Dendritic cell treated with granulocyte-macrophage colony-stimulating factor and Interleukin-4, amounts not matched to agents 40 ng/mL and 50 ng/mL, for 4 days (primary cell): ENCODE results near the gene TNFAIP8L1.

Experiments
- H3K27ac Mint-ChIP-seq: one replicate; pipeline ENCODE4 v1.8.0; 2022; ENCODE audit warnings: mild to moderate bottlenecking, mixed read lengths
- H3K27me3 Mint-ChIP-seq: one replicate; pipeline ENCODE4 v1.8.0; 2022; ENCODE audit warnings: mild to moderate bottlenecking, mixed read lengths
- H3K36me3 Mint-ChIP-seq: one replicate; pipeline ENCODE4 v1.8.0; 2022; ENCODE audit warnings: low read depth, mixed read lengths
- H3K4me1 Mint-ChIP-seq: one replicate; pipeline ENCODE4 v1.8.0; 2022; ENCODE audit warnings: low read depth, mixed read lengths
- H3K4me3 Mint-ChIP-seq: one replicate; pipeline ENCODE4 v1.8.0; 2022; ENCODE audit warnings: mild to moderate bottlenecking, moderate library complexity, mixed read lengths
- H3K9me3 Mint-ChIP-seq: one replicate; pipeline ENCODE4 v1.8.0; 2022; ENCODE audit warnings: mixed read lengths
- intact Hi-C: fragments of 100-400 bp; cut with micrococcal nuclease; formaldehyde crosslinking; loops from one replicate; pipeline ENCODE4 v1.15.0; 2022

Gene TNFAIP8L1

DNA sequence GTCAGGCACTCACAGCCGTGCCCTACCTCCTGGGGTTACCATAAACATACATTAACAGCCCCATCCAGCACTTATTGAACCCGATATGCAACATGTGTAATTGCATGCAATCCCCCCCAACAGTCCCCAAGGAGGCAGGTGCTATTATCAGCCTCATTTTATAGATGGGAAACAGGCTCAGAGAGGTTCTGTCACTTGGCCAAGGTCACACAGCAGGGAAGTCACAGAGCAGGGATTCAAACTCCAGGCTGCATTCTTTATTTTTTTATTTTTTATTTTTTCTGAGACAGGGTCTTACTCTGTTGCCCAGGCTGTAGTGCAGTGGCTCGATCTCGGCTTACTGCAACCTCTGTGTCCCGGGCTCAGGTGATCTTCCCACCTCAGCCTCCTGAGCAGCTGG is 38.4 kb upstream of the TNFAIP8L1 start:
- Mint-ChIP-seq H3K27me3 (peaks cover 51% of the 10 kb centered on the region), H3K9me3 (no peaks in the 10 kb centered on the region), H3K27ac (no peak overlapping the region), H3K36me3 (no peaks in the 10 kb centered on the region), H3K4me1 (peaks cover 13% of the 10 kb centered on the region), H3K4me3 (no peak overlapping the region)
- intact Hi-C loops = no loop called here

DNA sequence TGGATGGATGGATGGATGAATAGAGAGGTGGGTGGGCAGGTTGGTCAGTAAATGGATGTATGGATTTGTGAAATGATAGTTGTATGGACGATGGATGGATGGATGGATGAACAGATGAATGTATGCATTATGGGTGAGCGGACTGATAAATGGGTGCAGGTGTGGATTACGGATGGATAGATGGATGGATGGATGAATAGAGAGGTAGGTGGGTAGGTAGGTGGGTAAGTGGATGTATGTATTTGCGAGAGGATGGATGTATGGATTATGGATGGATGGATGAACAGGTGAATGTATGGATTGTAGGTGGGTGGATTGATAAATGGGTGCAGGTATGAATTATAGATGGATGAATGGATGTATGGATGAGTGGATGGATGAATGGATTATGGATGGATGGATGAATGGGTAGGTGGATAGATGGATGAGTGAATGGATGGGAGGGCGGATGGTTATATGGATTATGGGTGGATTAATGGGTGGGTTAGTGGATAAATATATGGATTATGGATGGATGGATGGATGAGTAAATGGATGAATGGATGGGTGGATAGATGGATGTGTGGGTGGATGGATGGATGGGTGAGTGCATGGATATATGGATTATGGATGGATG is 37.0 kb upstream of the TNFAIP8L1 start:
- Mint-ChIP-seq H3K4me3 (no peak overlapping the region), H3K9me3 (no peaks in the 10 kb centered on the region), H3K36me3 (no peaks in the 10 kb centered on the region), H3K27me3 (peaks cover 48% of the 10 kb centered on the region), H3K27ac (no peak overlapping the region), H3K4me1 (peaks cover 15% of the 10 kb centered on the region)
- intact Hi-C loops = no loop called here

- Mint-ChIP-seq H3K4me3 (no peak overlapping the region), H3K27ac (no peak overlapping the region), H3K9me3 (no peaks in the 10 kb centered on the region), H3K4me1 (peaks cover 14% of the 10 kb centered on the region), H3K27me3 (peaks cover 49% of the 10 kb centered on the region), H3K36me3 (no peaks in the 10 kb centered on the region)
- intact Hi-C loops = no loop called here
Observed at GRCh38 chr19:4602915-4603314, 36.4 kb upstream of the TNFAIP8L1 start.

GRCh38 chr19:4604912-4605311 is 34.4 kb upstream of the TNFAIP8L1 start:
- Mint-ChIP-seq H3K9me3 (no peaks in the 10 kb centered on the region), H3K27ac (no peak overlapping the region), H3K4me3 (no peak overlapping the region), H3K27me3 (peaks cover 35% of the 10 kb centered on the region), H3K4me1 (peaks cover 10% of the 10 kb centered on the region), H3K36me3 (no peaks in the 10 kb centered on the region)
- intact Hi-C loops = no loop called here

DNA sequence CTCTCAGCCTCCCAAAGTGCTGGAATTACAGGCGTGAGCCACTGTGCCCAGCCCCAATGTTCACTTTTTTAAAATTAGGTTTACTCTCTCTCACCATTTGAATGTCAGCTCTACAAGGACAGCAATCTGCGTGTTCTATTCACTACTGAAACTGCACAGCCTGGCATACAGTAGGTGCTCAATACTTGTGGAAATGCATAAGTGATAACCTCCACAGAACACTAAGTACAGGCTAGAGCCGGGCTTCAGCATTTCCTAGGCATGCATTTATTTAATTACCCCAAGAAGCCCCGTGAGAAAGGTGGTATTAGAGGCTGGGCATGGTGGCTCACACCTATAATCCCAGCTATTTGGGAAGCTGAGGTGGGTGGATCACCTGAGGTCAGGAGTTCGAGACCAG is 33.1 kb upstream of the TNFAIP8L1 start:
- Mint-ChIP-seq H3K27ac (no peak overlapping the region), H3K9me3 (no peaks in the 10 kb centered on the region), H3K36me3 (no peaks in the 10 kb centered on the region), H3K27me3 (peaks cover 32% of the 10 kb centered on the region), H3K4me3 (no peak overlapping the region), H3K4me1 (peaks cover 23% of the 10 kb centered on the region)
- intact Hi-C loops = no loop called here

- Mint-ChIP-seq H3K27me3 (peaks cover 32% of the 10 kb centered on the region), H3K4me3 (no peak overlapping the region), H3K4me1 (peaks cover 30% of the 10 kb centered on the region), H3K27ac (no peak overlapping the region), H3K9me3 (no peaks in the 10 kb centered on the region), H3K36me3 (no peaks in the 10 kb centered on the region)
- intact Hi-C loops = no loop called here
Observed at GRCh38 chr19:4606921-4607678, 32.2 kb upstream of the TNFAIP8L1 start.

GRCh38 chr19:4609878-4610511 is 29.3 kb upstream of the TNFAIP8L1 start:
- H3K27me3 Mint-ChIP-seq = peaks cover 27% of the 10 kb centered on the region
- intact Hi-C loops = no loop called here
- H3K4me1 Mint-ChIP-seq = peaks cover 37% of the 10 kb centered on the region
- no peaks in the 10 kb centered on the region for H3K9me3 Mint-ChIP-seq
- H3K36me3 Mint-ChIP-seq = no peaks in the 10 kb centered on the region
- H3K4me3 Mint-ChIP-seq = peak overlapping the region; percentile 4
- peak overlapping the region; percentile 9 for H3K27ac Mint-ChIP-seq

- Mint-ChIP-seq H3K36me3 (no peaks in the 10 kb centered on the region), H3K9me3 (no peaks in the 10 kb centered on the region), H3K27ac (no peak overlapping the region), H3K4me1 (peaks cover 28% of the 10 kb centered on the region), H3K4me3 (no peak overlapping the region), H3K27me3 (peaks cover 18% of the 10 kb centered on the region)
- intact Hi-C loops = no loop called here
Observed at GRCh38 chr19:4613254-4613751, 26.0 kb upstream of the TNFAIP8L1 start.

DNA sequence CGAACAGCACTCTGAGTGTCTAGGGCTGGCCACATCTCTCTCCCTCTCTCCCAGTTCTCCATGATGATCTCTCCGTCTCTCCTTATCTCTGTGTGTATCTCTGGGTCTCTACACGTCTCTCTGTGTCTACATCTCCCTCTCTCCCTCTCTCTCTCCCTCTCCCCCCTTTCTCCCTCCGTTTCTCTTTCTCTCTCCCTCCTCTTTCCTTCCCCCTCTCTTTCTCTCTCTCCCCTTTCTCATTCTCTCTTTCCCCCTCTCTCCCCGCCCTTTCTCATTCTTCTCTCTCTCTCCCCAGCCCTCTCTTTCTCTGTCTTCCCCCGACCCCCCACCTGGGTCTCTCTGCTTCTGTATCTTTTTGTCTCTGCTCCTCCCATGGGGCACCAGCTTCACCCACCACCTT is 21.3 kb upstream of the TNFAIP8L1 start:
- H3K4me1 Mint-ChIP-seq = peaks cover 7% of the 10 kb centered on the region

DNA sequence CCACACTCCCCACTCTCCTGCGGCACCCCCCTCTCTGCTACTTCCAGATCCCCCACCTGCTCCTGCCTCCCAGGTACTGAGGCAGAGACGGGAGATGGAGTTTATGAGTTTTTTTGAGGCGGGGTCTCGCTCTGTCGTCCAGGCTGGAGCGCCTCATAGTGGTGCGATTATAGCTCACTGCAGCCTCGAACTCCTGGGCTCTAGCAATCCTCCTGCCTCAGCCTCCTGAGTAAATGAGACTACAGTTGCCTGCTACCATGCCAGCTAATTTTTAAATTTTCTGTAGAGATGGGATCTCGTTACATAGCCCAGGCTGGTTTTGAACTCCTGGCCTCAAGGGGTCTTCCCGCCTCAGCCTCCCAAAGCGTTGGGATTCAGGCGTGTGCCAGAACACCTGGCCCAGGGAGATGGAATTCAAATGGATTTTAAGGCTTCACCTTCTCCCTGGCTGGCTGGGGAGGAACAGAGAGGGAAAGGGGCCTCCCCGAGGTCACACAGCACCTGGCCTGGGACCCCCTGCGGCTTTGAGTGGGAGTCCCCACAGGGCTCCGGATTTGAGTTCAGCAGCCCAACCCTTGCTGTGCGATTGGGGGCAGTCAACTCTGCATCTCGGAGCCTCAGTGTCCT is 19.5 kb upstream of the TNFAIP8L1 start:
- no peaks in the 10 kb centered on the region for H3K4me1 Mint-ChIP-seq
- H3K4me3 Mint-ChIP-seq = no peak overlapping the region
- no peaks in the 10 kb centered on the region for H3K36me3 Mint-ChIP-seq
- H3K27ac Mint-ChIP-seq = no peak overlapping the region
- no peaks in the 10 kb centered on the region for H3K9me3 Mint-ChIP-seq
- peaks cover 60% of the 10 kb centered on the region for H3K27me3 Mint-ChIP-seq
- intact Hi-C loops = no loop called here

More for the DNA sequence above, 21.3 kb upstream of the TNFAIP8L1 start:
- no peaks in the 10 kb centered on the region for H3K36me3 Mint-ChIP-seq
- H3K4me3 Mint-ChIP-seq = no peak overlapping the region
- peaks cover 46% of the 10 kb centered on the region for H3K27me3 Mint-ChIP-seq
- intact Hi-C loops = no loop called here
- no peaks in the 10 kb centered on the region for H3K9me3 Mint-ChIP-seq
- H3K27ac Mint-ChIP-seq = no peak overlapping the region

DNA sequence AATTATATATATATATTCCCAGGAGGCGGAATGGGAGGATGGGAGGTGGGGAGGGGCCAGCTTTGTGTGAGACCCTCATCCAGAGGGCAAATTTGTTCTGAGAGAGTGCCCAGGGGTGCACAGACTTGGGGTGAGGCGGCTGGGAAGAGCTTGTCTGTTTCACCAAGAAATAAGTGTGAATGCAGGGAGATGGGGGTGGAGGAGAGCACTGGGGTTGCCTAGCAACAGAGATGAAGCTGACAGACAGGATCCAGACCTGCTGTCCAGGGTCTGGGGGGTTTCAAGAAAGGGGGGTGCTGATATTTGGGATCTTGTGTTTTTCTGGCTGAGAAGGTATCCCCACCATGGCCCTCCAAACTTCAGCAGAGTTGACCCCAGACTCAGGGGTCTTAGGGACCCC is 18.6 kb upstream of the TNFAIP8L1 start:
- Mint-ChIP-seq H3K36me3 (no peaks in the 10 kb centered on the region), H3K27ac (no peak overlapping the region), H3K27me3 (peaks cover 60% of the 10 kb centered on the region), H3K4me1 (no peaks in the 10 kb centered on the region), H3K4me3 (no peak overlapping the region), H3K9me3 (no peaks in the 10 kb centered on the region)
- intact Hi-C loops = no loop called here

- H3K4me1 Mint-ChIP-seq = no peaks in the 10 kb centered on the region
- H3K27ac Mint-ChIP-seq = no peak overlapping the region
- intact Hi-C loops = no loop called here
- no peaks in the 10 kb centered on the region for H3K9me3 Mint-ChIP-seq
- peaks cover 57% of the 10 kb centered on the region for H3K27me3 Mint-ChIP-seq
- no peaks in the 10 kb centered on the region for H3K36me3 Mint-ChIP-seq
- H3K4me3 Mint-ChIP-seq = no peak overlapping the region
Observed at GRCh38 chr19:4622695-4623421, 16.5 kb upstream of the TNFAIP8L1 start.

GRCh38 chr19:4624301-4624700 is 15.0 kb upstream of the TNFAIP8L1 start:
- Mint-ChIP-seq H3K4me3 (no peak overlapping the region), H3K36me3 (no peaks in the 10 kb centered on the region), H3K4me1 (no peaks in the 10 kb centered on the region), H3K27me3 (peaks cover 48% of the 10 kb centered on the region), H3K27ac (no peak overlapping the region), H3K9me3 (no peaks in the 10 kb centered on the region)
- intact Hi-C loops = no loop called here
